ENCODE data around the gene POU2F3. TPM values are rescaled to one million over a fixed set of nuclear protein-coding genes. Genes with fewer than 3 reads are reported as not detected.

POU2F3 gene
- total and polyA plus RNA-seq, 2 of the 8 experiments (the other 6 are each of a cell fraction or from before 2014, with no cell fraction given): 1.0 to 2.1 TPM

DNA sequence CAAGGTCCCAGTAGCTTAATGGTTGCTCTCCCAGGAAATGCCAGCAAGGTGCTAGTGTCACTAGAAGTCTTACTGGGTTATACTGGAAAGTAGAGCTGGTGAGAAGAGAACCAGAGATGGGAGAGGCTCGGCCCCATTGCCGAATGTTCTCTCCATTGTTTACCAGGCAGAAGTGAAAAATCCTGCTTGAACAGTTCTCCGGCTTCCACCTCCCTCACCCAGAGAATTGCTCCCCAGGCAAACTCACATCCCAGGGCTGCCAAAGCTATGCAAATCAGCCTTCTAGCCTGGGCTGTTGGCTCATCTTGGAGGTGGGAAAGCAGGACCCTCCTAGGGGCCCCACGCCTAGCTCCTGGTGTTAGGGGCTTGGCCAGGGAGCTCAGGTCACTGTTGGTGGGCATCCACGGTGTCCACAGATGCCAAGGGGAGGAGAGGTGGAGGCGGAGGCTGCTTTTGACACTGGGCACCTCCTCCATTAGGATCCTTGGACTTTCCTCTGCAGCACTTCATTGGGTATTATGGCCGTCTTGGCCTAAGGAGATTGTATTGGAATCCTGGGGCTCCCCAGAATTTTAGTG lies 20.1 kb downstream of the POU2F3 start (continued):
- TF ChIP-seq, protein P1, sequence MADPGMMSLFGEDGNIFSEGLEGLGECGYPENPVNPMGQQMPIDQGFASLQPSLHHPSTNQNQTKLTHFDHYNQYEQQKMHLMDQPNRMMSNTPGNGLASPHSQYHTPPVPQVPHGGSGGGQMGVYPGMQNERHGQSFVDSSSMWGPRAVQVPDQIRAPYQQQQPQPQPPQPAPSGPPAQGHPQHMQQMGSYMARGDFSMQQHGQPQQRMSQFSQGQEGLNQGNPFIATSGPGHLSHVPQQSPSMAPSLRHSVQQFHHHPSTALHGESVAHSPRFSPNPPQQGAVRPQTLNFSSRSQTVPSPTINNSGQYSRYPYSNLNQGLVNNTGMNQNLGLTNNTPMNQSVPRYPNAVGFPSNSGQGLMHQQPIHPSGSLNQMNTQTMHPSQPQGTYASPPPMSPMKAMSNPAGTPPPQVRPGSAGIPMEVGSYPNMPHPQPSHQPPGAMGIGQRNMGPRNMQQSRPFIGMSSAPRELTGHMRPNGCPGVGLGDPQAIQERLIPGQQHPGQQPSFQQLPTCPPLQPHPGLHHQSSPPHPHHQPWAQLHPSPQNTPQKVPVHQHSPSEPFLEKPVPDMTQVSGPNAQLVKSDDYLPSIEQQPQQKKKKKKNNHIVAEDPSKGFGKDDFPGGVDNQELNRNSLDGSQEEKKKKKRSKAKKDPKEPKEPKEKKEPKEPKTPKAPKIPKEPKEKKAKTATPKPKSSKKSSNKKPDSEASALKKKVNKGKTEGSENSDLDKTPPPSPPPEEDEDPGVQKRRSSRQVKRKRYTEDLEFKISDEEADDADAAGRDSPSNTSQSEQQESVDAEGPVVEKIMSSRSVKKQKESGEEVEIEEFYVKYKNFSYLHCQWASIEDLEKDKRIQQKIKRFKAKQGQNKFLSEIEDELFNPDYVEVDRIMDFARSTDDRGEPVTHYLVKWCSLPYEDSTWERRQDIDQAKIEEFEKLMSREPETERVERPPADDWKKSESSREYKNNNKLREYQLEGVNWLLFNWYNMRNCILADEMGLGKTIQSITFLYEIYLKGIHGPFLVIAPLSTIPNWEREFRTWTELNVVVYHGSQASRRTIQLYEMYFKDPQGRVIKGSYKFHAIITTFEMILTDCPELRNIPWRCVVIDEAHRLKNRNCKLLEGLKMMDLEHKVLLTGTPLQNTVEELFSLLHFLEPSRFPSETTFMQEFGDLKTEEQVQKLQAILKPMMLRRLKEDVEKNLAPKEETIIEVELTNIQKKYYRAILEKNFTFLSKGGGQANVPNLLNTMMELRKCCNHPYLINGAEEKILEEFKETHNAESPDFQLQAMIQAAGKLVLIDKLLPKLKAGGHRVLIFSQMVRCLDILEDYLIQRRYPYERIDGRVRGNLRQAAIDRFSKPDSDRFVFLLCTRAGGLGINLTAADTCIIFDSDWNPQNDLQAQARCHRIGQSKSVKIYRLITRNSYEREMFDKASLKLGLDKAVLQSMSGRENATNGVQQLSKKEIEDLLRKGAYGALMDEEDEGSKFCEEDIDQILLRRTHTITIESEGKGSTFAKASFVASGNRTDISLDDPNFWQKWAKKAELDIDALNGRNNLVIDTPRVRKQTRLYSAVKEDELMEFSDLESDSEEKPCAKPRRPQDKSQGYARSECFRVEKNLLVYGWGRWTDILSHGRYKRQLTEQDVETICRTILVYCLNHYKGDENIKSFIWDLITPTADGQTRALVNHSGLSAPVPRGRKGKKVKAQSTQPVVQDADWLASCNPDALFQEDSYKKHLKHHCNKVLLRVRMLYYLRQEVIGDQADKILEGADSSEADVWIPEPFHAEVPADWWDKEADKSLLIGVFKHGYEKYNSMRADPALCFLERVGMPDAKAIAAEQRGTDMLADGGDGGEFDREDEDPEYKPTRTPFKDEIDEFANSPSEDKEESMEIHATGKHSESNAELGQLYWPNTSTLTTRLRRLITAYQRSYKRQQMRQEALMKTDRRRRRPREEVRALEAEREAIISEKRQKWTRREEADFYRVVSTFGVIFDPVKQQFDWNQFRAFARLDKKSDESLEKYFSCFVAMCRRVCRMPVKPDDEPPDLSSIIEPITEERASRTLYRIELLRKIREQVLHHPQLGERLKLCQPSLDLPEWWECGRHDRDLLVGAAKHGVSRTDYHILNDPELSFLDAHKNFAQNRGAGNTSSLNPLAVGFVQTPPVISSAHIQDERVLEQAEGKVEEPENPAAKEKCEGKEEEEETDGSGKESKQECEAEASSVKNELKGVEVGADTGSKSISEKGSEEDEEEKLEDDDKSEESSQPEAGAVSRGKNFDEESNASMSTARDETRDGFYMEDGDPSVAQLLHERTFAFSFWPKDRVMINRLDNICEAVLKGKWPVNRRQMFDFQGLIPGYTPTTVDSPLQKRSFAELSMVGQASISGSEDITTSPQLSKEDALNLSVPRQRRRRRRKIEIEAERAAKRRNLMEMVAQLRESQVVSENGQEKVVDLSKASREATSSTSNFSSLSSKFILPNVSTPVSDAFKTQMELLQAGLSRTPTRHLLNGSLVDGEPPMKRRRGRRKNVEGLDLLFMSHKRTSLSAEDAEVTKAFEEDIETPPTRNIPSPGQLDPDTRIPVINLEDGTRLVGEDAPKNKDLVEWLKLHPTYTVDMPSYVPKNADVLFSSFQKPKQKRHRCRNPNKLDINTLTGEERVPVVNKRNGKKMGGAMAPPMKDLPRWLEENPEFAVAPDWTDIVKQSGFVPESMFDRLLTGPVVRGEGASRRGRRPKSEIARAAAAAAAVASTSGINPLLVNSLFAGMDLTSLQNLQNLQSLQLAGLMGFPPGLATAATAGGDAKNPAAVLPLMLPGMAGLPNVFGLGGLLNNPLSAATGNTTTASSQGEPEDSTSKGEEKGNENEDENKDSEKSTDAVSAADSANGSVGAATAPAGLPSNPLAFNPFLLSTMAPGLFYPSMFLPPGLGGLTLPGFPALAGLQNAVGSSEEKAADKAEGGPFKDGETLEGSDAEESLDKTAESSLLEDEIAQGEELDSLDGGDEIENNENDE (IDR thresholded peaks at IDR 0.05; ENCODE audit: insufficient replicate concordance, low read length): no peak
